ENCODE measurements around the gene PAX6.

- no peak for TF ChIP-seq CTCF (IDR thresholded peaks at IDR 0.05; ENCODE audit: insufficient read depth, low read length)
- TF ChIP-seq POLR2AphosphoS5 (IDR thresholded peaks at IDR 0.05; ENCODE audit: low read depth) = no peak
- TF ChIP-seq REST (IDR thresholded peaks at IDR 0.05; ENCODE audit: insufficient replicate concordance, low read depth) = no peak
- TF ChIP-seq SPI1 (IDR thresholded peaks at IDR 0.05; ENCODE audit: borderline replicate concordance, low read depth) = no peak
- TF ChIP-seq GABPA (IDR thresholded peaks at IDR 0.05; ENCODE audit: low read depth) = no peak
Observed at GRCh38 chr11:31813391-31814175, 2.5 kb upstream of the PAX6 start.

Measured in HL-60 (cell line).